ENCODE results near the gene CSMD2. TPM values are rescaled to one million over a fixed set of nuclear protein-coding genes. Genes with fewer than 3 reads are reported as not detected.

CSMD2 gene
- total and polyA plus RNA-seq, 2 of the 4 experiments (the other 2 are of a cell fraction): under 0.01 to 0.36 TPM

GRCh38 chr1:33826311-33826710, 338.7 kb downstream of the CSMD2 start:
- no peak overlapping the region for H3K4me3 ChIP-seq (ENCODE audit: insufficient read depth, low read depth, low read length)
- in situ Hi-C loops (cut with MboI; ENCODE audit: low sequenced_read_pairs): no loop called here
- H3K36me3 ChIP-seq (ENCODE audit: control insufficient read depth, insufficient read depth, low read length): no peaks in the 10 kb centered on the region
- H2AFZ ChIP-seq (replicated peaks; ENCODE audit: low read length, poor library complexity): no peak overlapping the region
- CTCF ChIA-PET: no interaction called here
- H3K9me1 ChIP-seq (ENCODE audit: insufficient read depth, low read length): no peaks in the 10 kb centered on the region
- no peak for DNase-seq
- no peak overlapping the region for H3K23ac ChIP-seq (ENCODE audit: low read depth, low read length)
- H2AK9ac ChIP-seq (replicated peaks; ENCODE audit: low read depth, low read length, poor library complexity): no peak overlapping the region
- no peak overlapping the region for H2BK120ac ChIP-seq (ENCODE audit: low read depth, low read length)
- H3K4me2 ChIP-seq (ENCODE audit: low read depth, low read length): no peak overlapping the region
- no peak overlapping the region for H4K8ac ChIP-seq (ENCODE audit: low read depth in 2 of 2, low read length in 2 of 2)
- dilution Hi-C loops (cut with HindIII; ENCODE audit: low sequenced_read_pairs, unreplicated experiment): no loop called here
- no peak overlapping the region for H4K91ac ChIP-seq (ENCODE audit: insufficient read depth, low read depth, low read length)
- H3K79me1 ChIP-seq (ENCODE audit: low read depth in 1 of 2, low read length in 2 of 2): no peaks in the 10 kb centered on the region
- no peaks in the 10 kb centered on the region for H3K27me3 ChIP-seq (ENCODE audit: control insufficient read depth, insufficient read depth, low read length)
- no peaks in the 10 kb centered on the region for H3K4me1 ChIP-seq (ENCODE audit: control insufficient read depth, insufficient read depth, low read length)
- POLR2A ChIA-PET (ENCODE audit: unreplicated experiment): no interaction called here
- intact Hi-C loops (cut with micrococcal nuclease): no loop called here
- H2BK20ac ChIP-seq (ENCODE audit: low read depth, low read length): no peak overlapping the region
- BruUV-seq (replicated peaks): no TSS peak
- H3K4ac ChIP-seq (ENCODE audit: low read depth, low read length): no peak overlapping the region
- H2AK5ac ChIP-seq (ENCODE audit: low read depth, low read length): no peak overlapping the region
- no peak overlapping the region for H3K56ac ChIP-seq (ENCODE audit: extremely low read depth, insufficient read depth, low read length)
- peaks cover 40% of the 10 kb centered on the region for H3K9me3 ChIP-seq (ENCODE audit: control insufficient read depth, insufficient read depth, low read length)
- H2BK15ac ChIP-seq (ENCODE audit: low read depth, low read length): no peak overlapping the region
- TF ChIP-seq SMC3 (IDR thresholded peaks at IDR 0.05; ENCODE audit: low read depth, low read length): no peak
- TF ChIP-seq MAZ (IDR thresholded peaks at IDR 0.05; ENCODE audit: borderline replicate concordance, low read depth, low read length): no peak
- no peak for TF ChIP-seq RCOR1 (IDR thresholded peaks at IDR 0.05; ENCODE audit: insufficient replicate concordance, low read length)
- no peak for TF ChIP-seq ELK1 (IDR thresholded peaks at IDR 0.05; ENCODE audit: borderline replicate concordance, low read depth, low read length)
- no peak for TF ChIP-seq CHD1 (IDR thresholded peaks at IDR 0.05; ENCODE audit: low read depth, low read length)
- no peak for TF ChIP-seq NFE2L2 (IDR thresholded peaks at IDR 0.05; ENCODE audit: low read depth, low read length)
- no peak overlapping the region for H3K18ac ChIP-seq (ENCODE audit: low read depth, low read length)
- H3K27ac ChIP-seq (ENCODE audit: insufficient read depth, low read length): no peak overlapping the region
- no peak overlapping the region for H3K14ac ChIP-seq (replicated peaks; ENCODE audit: low read depth, low read length)
- H4K5ac ChIP-seq (ENCODE audit: low read depth, low read length): no peak overlapping the region
- H4K20me1 ChIP-seq (ENCODE audit: insufficient read depth, low read length): no peaks in the 10 kb centered on the region
- no peak overlapping the region for H3K9ac ChIP-seq (ENCODE audit: low read depth, low read length)
- ATAC-seq (ENCODE audit: low read depth): no peak
- no peak overlapping the region for H2BK5ac ChIP-seq (ENCODE audit: low read depth, low read length, poor library complexity, severe bottlenecking)
